ENCODE measurements around the gene SIGLEC6.

DNA sequence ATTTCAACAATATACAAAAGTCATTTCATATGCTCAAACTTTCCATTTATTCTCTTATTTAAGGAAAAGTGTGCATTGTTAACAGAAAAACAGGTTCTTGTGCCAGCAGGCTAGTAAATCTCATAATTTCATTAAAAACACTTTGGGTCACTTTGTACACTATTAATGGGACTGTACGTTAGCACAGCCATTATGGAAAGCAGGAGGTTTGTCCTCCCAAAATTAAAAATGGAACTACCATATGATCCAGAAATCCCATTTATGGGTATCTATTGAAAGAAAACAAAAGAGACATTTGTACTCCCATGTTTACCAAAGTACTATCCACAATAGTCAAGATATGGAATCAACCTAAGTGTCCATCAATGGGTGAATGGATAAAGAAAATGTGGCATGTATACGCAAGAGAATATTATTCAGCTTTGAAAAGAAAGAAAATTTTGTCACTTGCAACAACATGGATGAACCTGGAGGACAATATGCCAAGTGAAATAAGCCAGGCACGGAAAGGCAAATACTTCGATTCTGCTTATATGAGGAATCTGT is 8.4 kb upstream of the SIGLEC6 start:
- TF ChIP-seq POLR2AphosphoS5 (IDR thresholded peaks at IDR 0.05; ENCODE audit: borderline replicate concordance, low read depth, low read length) (no peak), EZH2 (IDR thresholded peaks at IDR 0.05) (no peak)

All from SK-N-MC (cell line).